Activated effector memory CD4-positive, alpha-beta T cell treated with anti-CD3 and anti-CD28 coated beads, Interleukin-2, amount 50 U/mL, for 16 hours (primary cell): ENCODE measurements around the gene GTF3C5.
"Not testable (repeated sequence)": the region's sequence is repeated elsewhere in the genome, so short reads cannot be mapped to it uniquely, and the experiment has no call there.

Experiments
- DNase-seq: peaks from one replicate; pipeline ENCODE4 v3.0.0-alpha.2; 2020

GTF3C5 gene

DNA sequence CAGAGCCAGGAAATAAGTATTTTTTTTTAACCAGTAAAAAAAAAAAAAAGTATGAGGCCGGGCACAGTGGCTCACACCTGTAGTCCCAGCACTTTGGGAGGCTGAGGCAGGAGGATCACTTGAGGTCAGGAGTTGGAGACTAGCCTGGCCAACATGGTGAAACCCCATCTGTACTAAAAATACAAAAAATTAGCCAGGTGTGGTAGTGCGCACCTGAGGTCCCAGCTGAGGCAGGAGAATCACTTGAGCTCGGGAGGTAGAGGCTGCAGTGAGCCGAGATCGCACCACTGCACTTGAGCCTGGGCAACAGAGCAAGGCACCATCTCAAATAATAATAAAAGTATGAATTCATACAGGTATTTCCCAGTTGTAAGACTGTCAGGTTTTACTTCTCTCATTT is 41.4 kb downstream of the GTF3C5 start:
- not testable (repeated sequence) for DNase-seq

DNA sequence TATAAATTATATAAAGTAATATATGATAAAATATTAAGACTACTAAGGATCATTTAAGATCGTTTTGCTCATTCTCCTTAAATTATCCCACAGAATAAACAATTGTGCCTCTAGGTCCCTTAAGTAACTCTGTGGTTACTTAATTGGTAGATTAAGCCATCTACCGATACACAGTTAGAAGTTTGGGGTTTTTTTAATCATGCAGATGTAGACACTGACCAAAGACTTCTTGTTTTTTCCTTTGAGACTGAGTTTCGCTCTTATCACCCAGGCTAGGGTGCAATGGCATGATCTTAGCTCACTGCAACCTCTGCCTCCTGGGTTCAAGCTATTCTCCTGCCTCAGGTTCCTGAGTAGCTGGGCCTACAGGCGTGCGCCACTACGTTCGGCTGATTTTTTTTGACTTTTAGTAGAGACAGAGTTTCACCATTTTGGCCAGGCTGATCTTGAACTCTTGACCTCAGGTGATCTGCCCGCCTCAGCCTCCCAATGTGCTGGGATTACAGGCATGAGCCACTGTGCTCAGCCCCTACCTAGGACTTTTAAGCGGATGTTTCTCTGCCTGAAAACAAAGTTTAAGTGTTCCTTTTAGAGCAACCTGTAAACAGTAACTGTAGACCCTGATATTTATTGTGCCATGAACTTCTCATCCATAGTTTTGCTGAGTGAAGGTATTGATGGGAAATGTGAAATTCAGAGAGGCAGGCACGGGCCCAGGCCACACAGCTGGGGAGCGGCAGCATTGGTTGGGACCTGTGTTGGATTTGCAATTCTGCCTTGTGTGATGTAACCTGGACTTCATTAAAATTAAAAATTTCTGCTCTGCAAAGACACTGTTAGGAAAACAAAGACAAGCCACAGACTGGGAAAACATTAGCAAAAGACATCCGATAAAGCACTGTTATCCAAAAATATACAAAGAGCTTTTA is 42.6 kb downstream of the GTF3C5 start:
- DNase-seq: no peak

DNA sequence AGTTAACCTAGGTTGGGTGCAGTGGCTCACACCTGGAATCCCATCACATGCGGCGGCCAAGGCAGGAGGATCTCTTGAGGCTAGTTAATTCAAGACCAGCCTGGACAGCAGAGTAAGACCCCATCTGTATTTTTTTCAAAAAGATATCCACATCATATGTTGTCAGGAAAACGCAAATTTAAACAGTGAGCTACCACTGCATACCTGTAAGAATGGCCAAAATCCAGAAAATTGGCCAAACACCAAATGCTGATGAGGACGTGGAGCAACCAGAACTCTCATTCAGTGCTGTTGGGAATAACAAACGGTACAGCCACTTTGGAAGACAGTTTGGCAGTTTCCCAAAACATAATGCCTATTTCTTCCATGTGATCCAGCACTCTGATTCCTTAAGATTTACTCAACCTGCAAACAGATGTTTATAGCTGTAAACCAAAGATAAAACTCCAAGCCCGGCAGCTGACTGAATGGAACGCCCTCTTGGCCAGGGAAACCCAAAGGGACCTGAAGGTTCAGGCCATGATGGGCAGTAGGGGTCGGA is 43.4 kb downstream of the GTF3C5 start:
- no peak for DNase-seq

DNA sequence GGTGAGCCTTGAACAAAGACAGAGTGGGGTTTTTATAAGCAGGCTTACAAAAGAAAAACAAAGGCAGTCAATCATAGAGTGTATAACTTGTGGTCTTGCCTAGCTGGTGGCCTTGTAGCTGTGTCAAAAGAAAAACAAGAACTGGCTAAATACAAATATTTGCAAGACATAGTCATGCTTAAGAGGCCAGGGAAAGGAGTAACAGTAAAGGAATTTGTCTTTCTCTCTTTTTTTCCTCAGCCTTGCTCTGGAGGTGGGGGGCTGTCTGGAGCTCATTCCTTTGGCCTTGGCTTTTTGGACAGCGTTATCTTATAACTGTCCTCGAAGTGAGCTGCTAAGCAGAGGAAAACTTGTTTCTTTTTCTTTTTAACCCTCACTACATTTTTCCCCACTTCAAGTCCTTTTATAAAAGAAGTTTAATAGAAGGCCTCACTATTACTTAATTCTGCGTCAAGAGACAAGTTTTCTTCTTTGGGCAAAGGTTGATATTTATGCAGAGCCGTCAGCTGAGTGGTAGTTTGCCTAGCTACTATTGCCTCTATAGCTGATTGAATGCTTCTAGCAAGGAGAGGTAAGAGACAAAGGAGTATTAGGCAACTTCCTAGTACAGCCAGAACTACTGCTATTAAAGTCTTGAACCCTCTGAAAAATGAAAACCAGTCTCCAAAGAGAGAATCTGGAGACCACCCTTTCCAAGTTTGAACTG is 45.3 kb downstream of the GTF3C5 start:
- no peak for DNase-seq

DNA sequence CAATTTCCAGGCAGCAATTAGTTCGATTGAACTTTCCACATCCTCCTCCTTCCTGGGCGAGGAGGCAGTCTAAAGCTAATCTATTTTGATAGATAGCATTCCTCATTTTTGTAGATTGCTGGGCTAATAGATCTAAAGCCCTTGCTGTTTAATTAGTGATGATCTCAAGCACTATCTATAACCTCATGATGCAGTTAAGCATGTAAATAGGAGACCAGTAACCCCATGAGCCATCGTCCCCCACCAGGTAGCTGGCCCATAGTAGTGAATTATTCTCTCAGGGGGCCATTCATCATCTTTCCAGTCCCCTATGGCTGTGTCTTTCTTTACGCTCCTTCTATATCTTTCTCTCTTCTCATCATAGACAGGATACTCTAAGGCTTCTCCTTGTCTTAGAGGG is 45.9 kb downstream of the GTF3C5 start:
- DNase-seq: no peak

DNA sequence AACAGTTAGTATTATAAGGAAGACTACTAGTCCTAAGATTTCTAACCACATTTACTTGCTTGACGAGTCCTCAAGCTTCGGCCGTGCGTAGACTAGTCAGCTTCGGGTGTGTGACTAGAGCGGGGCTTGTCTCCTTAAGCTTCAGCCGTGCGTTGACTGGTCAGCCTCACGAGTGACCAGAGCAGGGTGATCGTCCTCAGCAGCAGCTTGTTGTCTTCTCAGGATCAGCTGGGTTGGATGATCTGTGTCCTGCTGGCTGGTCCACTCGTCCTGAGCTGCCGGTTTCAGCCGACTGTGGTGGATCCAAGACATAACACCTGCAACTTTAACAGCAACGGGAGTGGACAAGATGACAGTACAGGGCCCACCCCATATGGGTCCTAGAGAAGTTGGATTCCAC is 47.7 kb downstream of the GTF3C5 start:
- DNase-seq: peak; percentile 47

DNA sequence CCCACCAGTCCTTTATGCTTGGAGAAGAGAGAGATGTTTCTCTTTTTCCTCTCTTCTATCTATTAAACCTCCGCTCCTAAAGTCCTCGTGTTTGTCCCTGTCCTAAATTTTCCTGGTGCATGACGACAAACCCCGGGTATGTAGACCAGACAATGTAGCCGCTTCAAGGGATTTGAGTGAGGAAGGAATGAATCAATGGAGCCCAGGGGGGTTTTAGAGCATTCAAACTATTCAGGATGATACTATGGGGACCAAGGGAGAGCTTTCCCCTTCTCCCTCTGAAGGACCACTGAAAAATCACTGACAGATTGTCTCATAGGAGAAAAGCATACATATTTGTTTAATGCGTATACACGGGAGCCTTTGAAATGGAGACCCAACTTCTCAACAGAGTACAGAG is 49.4 kb downstream of the GTF3C5 start:
- DNase-seq: no peak

DNA sequence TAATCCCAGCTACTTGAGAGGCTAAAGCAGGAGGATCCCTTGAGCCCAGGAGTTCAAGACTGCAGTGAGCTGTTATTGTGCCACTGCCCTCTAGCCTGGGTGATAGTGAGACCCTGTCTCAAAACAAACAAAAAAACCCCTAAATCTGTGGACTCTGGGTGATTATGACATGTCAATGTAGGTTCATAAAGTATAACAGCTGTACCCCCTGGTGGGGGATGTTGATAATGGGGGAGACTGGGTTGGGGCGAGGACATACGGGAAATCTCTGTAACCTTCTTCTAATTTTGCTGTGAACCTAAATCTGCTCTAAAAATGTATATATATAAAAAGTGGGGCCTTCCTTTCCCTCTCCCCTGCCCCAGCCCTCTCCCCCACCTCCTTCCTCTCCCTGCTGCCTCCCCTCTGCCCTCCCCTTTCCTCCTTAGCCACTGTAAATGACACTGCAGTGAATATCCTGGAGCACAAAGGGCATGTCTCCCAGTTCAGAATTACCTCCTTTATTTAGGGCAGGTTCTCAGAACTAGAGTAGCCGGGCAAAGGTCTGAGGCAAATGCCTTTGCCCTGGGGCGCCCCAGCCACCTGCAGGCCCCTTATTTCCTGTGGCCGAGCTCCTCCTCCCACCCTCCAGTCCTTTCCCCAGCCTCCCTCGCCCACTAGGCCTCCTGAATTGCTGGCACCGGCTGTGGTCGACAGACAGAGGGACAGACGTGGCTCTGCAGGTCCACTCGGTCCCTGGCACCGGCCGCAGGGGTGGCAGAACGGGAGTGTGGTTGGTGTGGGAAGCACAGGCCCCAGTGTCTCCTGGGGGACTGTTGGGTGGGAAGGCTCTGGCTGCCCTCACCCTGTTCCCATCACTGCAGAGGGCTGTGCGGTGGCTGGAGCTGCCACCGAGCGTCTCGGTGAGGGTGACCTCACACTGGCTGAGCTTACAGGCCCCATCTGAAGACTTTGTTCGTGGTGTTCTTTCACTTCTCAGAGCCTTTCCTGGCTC is 50.3 kb downstream of the GTF3C5 start:
- DNase-seq: not testable (repeated sequence)

DNA sequence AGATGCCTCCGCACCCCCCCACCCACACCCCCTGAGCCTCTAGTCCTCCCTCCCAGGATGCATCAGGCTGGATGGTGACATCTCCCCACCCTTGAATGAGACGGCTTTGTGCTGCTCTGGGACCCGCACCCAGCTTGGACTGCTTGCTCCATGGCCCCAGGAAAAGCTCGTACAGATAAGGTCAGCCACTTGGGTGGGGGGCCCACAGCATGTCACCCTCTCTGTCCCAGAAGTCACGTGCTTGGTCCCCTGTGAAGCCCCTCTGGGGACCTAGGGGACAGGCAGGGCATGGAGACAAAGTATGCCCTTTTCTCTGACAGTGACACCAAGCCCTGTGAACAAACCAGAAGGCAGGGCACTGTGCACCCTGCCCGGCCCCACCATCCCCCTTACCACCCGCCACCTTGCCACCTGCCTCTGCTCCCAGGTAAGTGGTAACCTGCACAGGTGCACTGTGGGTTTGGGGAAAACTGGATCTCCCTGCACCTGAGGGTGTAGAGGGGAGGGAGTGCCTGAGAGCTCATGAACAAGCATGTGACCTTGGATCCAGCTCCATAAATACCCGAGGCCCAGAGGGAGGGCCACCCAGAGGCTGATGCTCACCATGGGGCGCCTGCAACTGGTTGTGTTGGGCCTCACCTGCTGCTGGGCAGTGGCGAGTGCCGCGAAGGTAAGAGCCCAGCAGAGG is 51.3 kb downstream of the GTF3C5 start:
- peak; percentile 19 for DNase-seq

DNA sequence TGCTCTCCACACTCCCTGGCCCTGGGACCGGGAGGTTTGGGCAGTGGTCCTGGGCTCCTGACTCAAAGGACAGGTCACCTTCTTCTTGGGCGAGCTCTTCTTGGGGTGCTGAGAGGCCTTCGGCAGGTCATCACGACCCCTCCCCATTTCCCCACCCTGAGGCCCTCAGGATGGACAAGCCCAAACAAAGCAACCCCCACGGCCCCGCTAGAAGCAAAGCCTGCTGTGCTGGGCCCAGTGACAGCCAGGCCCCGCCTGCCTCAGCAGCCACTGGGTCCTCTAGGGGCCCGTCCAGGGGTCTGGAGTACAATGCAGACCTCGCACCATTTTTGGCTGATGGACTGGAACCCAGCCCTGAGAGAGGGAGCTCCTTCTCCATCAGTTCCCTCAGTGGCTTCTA is 52.9 kb downstream of the GTF3C5 start:
- not testable (repeated sequence) for DNase-seq

DNA sequence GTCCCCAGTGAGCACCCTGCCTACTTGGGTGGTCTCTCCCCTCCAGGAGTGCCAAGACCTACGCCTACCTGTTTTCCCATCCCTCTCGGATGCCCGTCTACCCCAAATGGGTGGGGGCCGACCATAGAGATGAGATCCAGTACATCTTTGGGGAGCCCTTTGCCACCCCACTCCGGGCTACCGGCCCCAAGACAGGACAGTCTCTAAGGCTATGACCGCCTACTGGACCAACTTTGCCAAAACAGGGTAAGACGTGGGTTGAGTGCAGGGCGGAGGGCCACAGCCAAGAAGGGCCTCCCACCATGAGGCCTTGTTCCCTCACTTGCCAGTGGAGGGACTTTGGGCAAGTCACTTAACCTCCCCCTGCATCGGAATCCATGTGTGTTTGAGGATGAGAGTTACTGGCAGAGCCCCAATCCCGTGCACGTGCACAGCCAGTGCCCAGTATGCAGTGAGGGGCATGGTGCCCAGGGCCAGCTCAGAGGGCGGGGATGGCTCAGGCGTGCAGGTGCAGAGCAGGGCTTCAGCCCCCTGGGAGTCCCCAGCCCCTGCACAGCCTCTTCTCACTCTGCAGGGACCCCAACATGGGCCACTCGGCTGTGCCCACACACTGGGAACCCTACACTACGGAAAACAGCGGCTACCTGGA is 55.5 kb downstream of the GTF3C5 start:
- DNase-seq: peak; percentile 21

DNA sequence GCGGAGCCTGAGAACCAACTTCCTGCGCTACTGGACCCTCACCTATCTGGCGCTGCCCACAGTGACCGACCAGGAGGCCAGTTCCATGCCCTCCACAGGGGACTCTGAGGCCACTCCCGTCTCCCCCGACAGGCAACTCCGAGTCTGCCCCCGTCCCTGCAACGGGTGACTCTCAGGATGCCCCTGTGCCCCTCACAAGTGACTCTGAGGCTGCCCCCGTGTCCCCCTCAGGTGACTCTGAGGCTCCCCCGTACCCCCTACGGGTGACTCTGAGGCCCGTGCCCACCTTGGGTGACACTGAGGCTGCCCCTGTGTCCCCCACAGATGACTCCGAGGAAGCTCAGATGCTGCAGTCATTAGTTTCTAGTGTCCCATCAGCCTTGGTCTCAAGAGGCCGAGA is 56.1 kb downstream of the GTF3C5 start:
- peak; percentile 43 for DNase-seq

DNA sequence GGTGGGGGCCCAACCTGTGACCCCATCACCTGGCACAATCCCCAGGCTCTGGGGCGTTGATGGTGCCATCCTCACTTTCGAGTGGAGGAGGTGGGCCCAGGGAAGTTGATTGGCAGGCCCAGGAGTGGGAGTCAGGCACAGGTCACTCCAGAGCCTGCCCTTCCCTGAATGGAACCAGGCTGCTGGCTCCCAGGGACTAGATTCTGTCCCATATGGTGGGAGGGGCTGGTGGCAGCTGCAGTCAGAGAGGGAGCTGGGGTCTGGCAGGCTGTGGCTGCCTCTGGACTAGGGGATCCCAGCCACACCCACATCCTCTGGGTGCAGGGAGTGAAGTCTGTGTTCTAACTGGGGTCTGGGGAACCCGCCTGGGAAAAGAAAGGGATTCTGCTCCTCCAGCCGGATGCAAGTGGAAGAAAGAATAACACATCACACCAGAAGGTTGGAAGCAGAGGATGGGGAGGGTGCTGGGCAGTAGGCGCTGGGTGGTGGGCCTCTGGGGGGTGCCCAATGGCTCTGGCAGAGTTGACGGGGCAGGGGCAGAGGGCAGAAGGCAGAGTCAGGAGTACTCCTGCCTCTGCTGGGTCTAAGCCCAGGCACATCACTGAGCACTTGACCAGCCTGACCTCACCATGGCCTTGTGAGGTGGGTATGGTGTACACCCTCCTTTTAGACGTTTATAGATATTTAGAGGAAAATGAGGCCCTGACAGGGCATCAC is 56.8 kb downstream of the GTF3C5 start:
- peak; percentile 38 for DNase-seq

DNA sequence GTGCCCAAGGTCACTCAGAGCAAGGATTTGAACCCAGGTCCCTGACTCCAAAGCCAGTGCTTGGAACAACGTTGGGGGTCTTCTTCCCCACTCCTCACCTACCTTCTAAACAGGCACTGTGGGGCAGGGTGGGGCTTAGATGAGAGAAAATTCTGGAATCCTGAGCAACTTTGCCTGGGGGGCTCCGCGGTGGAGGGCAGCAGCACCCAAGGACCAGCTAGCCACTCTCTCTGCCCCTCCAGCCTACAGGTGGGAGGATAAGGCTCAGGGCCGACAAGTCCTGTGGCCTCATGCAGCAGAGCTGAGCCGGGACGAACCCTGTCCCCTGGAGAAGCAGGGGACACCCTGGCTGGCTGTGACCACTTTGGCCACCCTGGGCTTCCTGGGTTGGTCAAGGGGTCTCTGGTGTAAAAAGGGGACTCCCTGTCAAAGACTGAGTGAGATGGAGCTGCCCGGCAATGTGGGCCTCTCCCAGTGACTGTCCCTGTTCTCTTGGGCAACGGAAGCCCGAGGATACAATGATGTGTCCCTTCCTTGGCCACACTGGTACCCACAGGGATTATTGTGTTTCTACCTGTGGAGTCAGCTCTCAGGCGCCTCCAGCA is 57.5 kb downstream of the GTF3C5 start:
- DNase-seq: peak; percentile 57

DNA sequence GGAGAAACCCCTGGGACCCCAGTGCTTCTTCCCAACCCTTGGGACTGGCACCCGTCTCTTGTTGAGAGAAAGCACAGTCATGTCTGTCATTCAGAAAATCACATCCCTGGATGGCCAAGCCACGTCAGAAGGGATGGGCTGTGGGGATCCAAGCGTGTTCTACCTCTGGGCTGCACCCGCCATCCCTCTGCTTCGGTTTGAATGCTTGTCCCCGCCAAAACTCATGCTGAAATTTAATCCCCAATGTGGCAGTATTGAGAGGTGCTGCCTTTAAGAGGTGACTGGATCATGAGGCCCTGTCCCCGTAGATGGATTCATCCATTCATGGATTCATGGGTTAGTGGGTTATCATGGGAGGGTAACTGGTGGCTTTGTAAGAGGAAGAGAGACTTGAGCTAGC is 58.0 kb downstream of the GTF3C5 start:
- DNase-seq: peak; percentile 24

DNA sequence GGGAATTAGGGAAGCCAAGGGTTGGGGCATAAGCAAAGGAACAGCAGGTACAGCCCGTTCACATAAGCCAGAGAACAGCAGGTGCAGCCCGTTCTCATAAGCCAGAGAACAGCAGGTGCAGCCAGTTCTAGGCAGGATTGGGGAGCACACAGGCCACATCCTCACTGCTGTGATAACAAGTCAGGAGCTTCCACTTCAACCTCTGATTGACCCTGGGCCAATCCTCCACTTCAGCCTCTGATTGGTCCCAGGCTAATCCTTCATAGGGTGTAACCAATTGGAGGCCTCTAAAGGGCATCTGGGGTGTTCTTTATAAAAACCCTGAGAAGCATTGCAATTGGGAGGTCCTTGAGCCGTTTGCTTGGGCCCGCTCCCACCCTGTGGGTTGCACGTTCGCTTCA is 58.5 kb downstream of the GTF3C5 start:
- peak; percentile 38 for DNase-seq

DNA sequence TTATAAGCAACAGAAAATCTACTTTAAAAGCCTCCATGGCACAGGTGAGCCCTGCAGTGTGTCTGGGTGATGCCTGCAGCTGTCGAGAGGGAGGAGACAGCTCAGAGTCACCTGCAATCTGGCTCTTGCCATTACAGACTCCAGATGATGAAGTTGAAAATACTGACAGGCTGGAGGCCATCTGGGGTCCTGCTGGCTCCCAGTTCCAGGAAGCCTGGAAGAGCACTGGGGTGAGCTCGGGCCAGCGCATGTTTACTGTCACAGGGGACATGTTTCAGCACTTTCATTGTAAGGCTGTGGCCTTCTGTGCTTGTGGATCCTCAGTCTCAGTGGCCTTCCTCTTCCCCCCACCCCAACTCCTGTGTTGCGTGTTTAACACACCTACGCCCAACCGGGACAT is 59.4 kb downstream of the GTF3C5 start:
- DNase-seq: peak; percentile 21

DNA sequence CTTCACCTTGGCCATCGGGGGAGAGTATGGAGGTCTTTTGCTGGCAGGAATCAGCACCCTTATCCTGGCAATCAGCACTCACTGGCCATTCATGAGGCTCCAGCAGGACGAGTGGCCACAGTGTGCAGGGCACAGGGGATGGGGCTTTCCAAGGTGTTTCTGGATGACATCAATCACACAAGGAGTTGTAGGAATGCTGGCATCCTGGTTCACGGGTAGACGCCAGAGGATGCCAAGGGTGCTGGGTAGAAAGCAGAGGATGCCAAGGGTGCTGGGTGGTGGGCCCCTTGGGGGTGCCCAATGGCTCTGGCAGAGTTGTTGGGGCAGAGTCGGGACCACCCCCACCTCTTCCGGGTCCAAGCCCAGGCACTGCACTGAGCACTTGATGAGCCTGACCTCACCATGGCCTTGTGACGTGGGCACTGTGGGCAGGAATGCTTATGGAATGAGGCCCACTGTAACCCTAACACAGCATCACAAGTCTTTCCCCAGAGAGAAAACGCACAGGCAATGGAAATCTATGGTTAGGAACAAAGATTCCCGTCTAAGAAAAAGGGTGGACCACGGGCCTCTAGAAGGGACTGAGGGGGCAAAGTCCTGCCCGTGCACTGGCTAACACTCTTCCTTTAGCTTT is 60.1 kb downstream of the GTF3C5 start:
- peak; percentile 50 for DNase-seq

DNA sequence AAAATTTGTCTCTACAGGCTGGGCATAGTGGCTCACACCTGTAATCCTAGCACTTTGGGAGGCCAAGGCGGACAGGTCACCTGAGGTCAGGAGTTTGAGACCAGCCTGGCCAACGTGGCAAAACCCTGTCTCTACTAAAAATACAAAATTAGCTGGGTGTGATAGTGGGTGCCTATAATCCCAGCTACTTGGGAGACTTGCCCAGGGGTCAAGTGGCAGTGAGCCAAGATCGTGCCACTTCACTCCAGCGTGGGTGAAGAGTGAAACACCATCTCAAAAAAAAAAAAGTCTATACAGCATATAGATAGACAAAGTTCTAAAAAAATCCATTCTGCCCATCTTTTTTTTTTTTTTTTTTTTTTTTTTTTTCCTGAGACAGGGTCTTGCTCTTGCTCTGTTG is 63.6 kb downstream of the GTF3C5 start:
- peak; percentile 13 for DNase-seq
